Neural progenitor cell (in vitro differentiated cells): ENCODE measurements around the gene SPATA12.

Experiments used
- EZH2phosphoT487 ChIP-seq: fragments of 200-600 bp; sonication (generic); IDR thresholded peaks from 2 replicates; pipeline ENCODE4 v1.6.1; 2017; ENCODE audit warnings: antibody characterized with exemption
- TF ChIP-seq, protein P1 (sequence below): fragments of 200-600 bp; sonication (generic); IDR thresholded peaks from 2 replicates; pipeline ENCODE4 v1.5.1; 2017; ENCODE audit warnings: antibody characterized with exemption, mild to moderate bottlenecking

DNA sequence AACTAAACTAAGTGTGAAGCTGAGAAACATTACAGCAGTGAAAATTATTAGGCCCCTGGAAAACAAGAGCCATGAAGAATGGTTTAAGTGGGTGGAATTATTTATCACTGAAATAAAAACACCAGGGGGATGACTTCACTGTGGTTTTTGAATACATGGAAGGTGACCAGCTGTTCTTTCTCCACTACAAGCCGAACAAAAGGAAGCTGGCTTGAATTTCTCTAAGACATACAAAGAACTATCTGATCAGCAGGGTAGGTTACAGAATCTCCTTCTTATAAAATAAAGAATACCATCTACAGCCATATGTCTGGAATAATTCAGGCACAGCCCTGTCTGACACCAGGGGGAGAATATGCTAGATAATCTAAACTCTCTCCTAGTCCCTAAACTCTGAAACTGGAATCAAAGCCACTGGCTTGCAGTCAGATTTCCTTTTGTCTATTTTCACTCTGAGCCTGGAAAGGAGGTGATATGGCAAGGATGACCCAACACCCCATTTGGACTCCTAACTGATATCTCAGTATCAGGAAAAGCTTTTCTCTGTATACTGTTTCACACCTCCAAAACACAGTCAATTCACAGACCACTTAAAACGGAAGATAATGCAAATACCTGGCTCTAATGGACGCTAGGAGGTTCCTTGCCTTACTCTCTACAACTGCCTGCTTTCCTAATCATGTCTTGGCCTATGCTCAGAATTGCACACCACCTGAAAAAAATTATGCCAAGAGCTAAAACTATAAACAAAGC is 31.2 kb downstream of the SPATA12 start:
- TF ChIP-seq, protein P1, sequence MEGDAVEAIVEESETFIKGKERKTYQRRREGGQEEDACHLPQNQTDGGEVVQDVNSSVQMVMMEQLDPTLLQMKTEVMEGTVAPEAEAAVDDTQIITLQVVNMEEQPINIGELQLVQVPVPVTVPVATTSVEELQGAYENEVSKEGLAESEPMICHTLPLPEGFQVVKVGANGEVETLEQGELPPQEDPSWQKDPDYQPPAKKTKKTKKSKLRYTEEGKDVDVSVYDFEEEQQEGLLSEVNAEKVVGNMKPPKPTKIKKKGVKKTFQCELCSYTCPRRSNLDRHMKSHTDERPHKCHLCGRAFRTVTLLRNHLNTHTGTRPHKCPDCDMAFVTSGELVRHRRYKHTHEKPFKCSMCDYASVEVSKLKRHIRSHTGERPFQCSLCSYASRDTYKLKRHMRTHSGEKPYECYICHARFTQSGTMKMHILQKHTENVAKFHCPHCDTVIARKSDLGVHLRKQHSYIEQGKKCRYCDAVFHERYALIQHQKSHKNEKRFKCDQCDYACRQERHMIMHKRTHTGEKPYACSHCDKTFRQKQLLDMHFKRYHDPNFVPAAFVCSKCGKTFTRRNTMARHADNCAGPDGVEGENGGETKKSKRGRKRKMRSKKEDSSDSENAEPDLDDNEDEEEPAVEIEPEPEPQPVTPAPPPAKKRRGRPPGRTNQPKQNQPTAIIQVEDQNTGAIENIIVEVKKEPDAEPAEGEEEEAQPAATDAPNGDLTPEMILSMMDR: no peak
- TF ChIP-seq EZH2phosphoT487: no peak
